Astrocyte (in vitro differentiated cells and primary cell): ENCODE data around the gene URI1. TPM values are rescaled to one million over a fixed set of nuclear protein-coding genes. Genes with fewer than 3 reads are reported as not detected.
"Not testable (repeated sequence)": the region's sequence is repeated elsewhere in the genome, so short reads cannot be mapped to it uniquely, and the experiment has no call there.

Experiments used
- DNase-seq: peaks from one replicate; pipeline ENCODE4 v3.0.0-alpha.2; 2010; ENCODE audit warnings: low read depth
- FAIRE-seq: peaks from 2 replicates; lab custom pipeline; 2011; peaks lifted over from hg19 to GRCh38; lab: Jason Lieb, UNC
- H2AFZ ChIP-seq: 2 replicates; pipeline ENCODE4 v1.6.0; 2012; ENCODE audit warnings: low read depth, low read length, inconsistent platforms
- H3K27ac ChIP-seq: 2 replicates; pipeline ENCODE4 v1.5.1; 2011; ENCODE audit warnings: low read depth, low read length, inconsistent platforms
- H3K27me3 ChIP-seq: 2 replicates; pipeline ENCODE4 v1.6.0; 2011; ENCODE audit warnings: low read length, inconsistent platforms; ENCODE audit not compliant: insufficient read depth
- H3K36me3 ChIP-seq: 2 replicates; pipeline ENCODE4 v1.5.1; 2011; ENCODE audit warnings: low read length, inconsistent platforms; ENCODE audit not compliant: insufficient read depth
- H3K4me1 ChIP-seq: 2 replicates; pipeline ENCODE4 v1.5.1; 2011; ENCODE audit warnings: low read length, inconsistent platforms; ENCODE audit not compliant: insufficient read depth
- H3K4me2 ChIP-seq: 2 replicates; pipeline ENCODE4 v1.6.0; 2012; ENCODE audit warnings: low read length, inconsistent platforms
- H3K4me3 ChIP-seq: 2 replicates; pipeline ENCODE4 v1.5.1; 2011; ENCODE audit warnings: low read depth, mild to moderate bottlenecking, low read length, inconsistent platforms; ENCODE audit not compliant: insufficient read depth
- H3K79me2 ChIP-seq: 2 replicates; pipeline ENCODE4 v1.6.0; 2012; ENCODE audit warnings: mild to moderate bottlenecking, low read length, inconsistent platforms; ENCODE audit not compliant: insufficient read depth
- H3K9ac ChIP-seq: 2 replicates; pipeline ENCODE4 v1.6.0; 2012; ENCODE audit warnings: mild to moderate bottlenecking, low read length, inconsistent platforms
- H3K9me3 ChIP-seq: 2 replicates; pipeline ENCODE4 v1.5.1; 2012; ENCODE audit warnings: low read depth, mild to moderate bottlenecking, low read length, inconsistent platforms; ENCODE audit not compliant: insufficient read depth
- H4K20me1 ChIP-seq: 2 replicates; pipeline ENCODE4 v1.6.0; 2012; ENCODE audit warnings: low read length, inconsistent platforms; ENCODE audit not compliant: insufficient read depth
- H3K27ac Mint-ChIP-seq: one replicate; pipeline ENCODE4 v1.8.0; 2021; ENCODE audit warnings: mild to moderate bottlenecking, mixed read lengths; ENCODE audit not compliant: unreplicated experiment
- H3K27me3 Mint-ChIP-seq: one replicate; pipeline ENCODE4 v1.8.0; 2021; ENCODE audit warnings: low read depth, mixed read lengths; ENCODE audit not compliant: unreplicated experiment
- H3K36me3 Mint-ChIP-seq: one replicate; pipeline ENCODE4 v1.8.0; 2021; ENCODE audit warnings: low read depth, mixed read lengths; ENCODE audit not compliant: unreplicated experiment
- H3K4me1 Mint-ChIP-seq: one replicate; pipeline ENCODE4 v1.8.0; 2021; ENCODE audit warnings: low read depth, mixed read lengths; ENCODE audit not compliant: unreplicated experiment
- H3K4me3 Mint-ChIP-seq: one replicate; pipeline ENCODE4 v1.8.0; 2021; ENCODE audit warnings: mild to moderate bottlenecking, moderate library complexity, mixed read lengths; ENCODE audit not compliant: unreplicated experiment
- H3K9me3 Mint-ChIP-seq: one replicate; pipeline ENCODE4 v1.8.0; 2021; ENCODE audit warnings: mild to moderate bottlenecking, mixed read lengths; ENCODE audit not compliant: unreplicated experiment
- EZH2 ChIP-seq: IDR thresholded peaks from 2 replicates; pipeline ENCODE4 v1.6.1; 2012; ENCODE audit warnings: mild to moderate bottlenecking, low read length, inconsistent platforms; ENCODE audit not compliant: insufficient read depth
- total RNA-seq: library from RNA; stranded (reverse); gene quantifications from 2 replicates; pipeline ENCODE4 v1.2.1, GENCODE V29; 2021
- TF ChIP-seq, protein P1 (sequence below): IDR thresholded peaks from 2 replicates; pipeline ENCODE4 v1.5.1; 2011; ENCODE audit warnings: low read depth, mild to moderate bottlenecking, inconsistent platforms, low read length, moderate library complexity; ENCODE audit not compliant: insufficient read depth

URI1 gene
- total RNA-seq, 1 donor from 2014 or later: 61.4 TPM

GRCh38 chr19:29963576-29963975 is 21.5 kb downstream of the URI1 start:
- no peak overlapping the region for H3K4me3 Mint-ChIP-seq

DNA sequence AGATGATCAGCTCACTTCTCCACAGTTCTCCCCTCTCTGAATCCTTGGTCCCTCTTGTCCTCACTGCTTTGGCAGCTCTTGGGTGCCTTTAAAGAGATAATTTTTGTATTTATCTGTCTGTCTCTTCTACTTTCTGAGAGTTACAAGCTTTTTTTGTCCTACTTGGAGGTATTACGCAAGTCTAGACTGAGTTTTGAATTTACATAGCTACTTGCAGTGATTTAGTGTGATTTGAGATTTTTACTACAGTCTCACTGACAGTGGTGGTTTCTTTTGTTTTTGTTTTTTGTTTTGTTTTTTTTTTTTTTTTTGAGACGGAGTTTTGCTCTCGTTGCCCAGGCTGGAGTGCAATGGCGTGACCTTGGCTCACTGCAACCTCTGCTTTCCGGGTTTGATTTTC is 22.1 kb downstream of the URI1 start:
- Mint-ChIP-seq H3K27ac (no peak overlapping the region), H3K27me3 (no peaks in the 10 kb centered on the region), H3K9me3 (no peaks in the 10 kb centered on the region), H3K4me1 (peaks cover 36% of the 10 kb centered on the region), H3K4me3 (no peak overlapping the region), H3K36me3 (no peaks in the 10 kb centered on the region)
- Histone ChIP-seq H3K36me3 (no peaks in the 10 kb centered on the region), H3K4me2 (no peak overlapping the region), H3K4me1 (peaks cover 22% of the 10 kb centered on the region), H4K20me1 (peaks cover 83% of the 10 kb centered on the region), H3K9me3 (no peaks in the 10 kb centered on the region), H3K9ac (no peak overlapping the region), H3K27ac (no peak overlapping the region), H2AFZ (no peak overlapping the region), H3K27me3 (no peaks in the 10 kb centered on the region), H3K79me2 (peaks cover 95% of the 10 kb centered on the region), H3K4me3 (no peak overlapping the region)
- FAIRE-seq (no peak), DNase-seq (no peak)
- TF ChIP-seq, protein P1, sequence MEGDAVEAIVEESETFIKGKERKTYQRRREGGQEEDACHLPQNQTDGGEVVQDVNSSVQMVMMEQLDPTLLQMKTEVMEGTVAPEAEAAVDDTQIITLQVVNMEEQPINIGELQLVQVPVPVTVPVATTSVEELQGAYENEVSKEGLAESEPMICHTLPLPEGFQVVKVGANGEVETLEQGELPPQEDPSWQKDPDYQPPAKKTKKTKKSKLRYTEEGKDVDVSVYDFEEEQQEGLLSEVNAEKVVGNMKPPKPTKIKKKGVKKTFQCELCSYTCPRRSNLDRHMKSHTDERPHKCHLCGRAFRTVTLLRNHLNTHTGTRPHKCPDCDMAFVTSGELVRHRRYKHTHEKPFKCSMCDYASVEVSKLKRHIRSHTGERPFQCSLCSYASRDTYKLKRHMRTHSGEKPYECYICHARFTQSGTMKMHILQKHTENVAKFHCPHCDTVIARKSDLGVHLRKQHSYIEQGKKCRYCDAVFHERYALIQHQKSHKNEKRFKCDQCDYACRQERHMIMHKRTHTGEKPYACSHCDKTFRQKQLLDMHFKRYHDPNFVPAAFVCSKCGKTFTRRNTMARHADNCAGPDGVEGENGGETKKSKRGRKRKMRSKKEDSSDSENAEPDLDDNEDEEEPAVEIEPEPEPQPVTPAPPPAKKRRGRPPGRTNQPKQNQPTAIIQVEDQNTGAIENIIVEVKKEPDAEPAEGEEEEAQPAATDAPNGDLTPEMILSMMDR: no peak
- no peak for TF ChIP-seq EZH2

More at GRCh38 chr19:29963576-29963975, 21.5 kb downstream of the URI1 start:
- H3K4me2 ChIP-seq: no peak overlapping the region
- H2AFZ ChIP-seq: no peak overlapping the region
- H3K27ac ChIP-seq: no peak overlapping the region
- H3K4me3 ChIP-seq: no peak overlapping the region
- FAIRE-seq (no peak), DNase-seq (no peak)
- H3K27me3 Mint-ChIP-seq: no peaks in the 10 kb centered on the region
- H3K4me1 Mint-ChIP-seq: peaks cover 36% of the 10 kb centered on the region
- peaks cover 82% of the 10 kb centered on the region for H4K20me1 ChIP-seq
- H3K9me3 Mint-ChIP-seq: no peaks in the 10 kb centered on the region
- H3K27ac Mint-ChIP-seq: no peak overlapping the region
- TF ChIP-seq EZH2: no peak
- TF ChIP-seq, protein P1: no peak
- no peaks in the 10 kb centered on the region for H3K9me3 ChIP-seq
- H3K4me1 ChIP-seq: peaks cover 22% of the 10 kb centered on the region
- no peaks in the 10 kb centered on the region for H3K36me3 ChIP-seq
- H3K27me3 ChIP-seq: no peaks in the 10 kb centered on the region
- H3K79me2 ChIP-seq: peaks cover 95% of the 10 kb centered on the region
- H3K36me3 Mint-ChIP-seq: no peaks in the 10 kb centered on the region
- H3K9ac ChIP-seq: no peak overlapping the region

DNA sequence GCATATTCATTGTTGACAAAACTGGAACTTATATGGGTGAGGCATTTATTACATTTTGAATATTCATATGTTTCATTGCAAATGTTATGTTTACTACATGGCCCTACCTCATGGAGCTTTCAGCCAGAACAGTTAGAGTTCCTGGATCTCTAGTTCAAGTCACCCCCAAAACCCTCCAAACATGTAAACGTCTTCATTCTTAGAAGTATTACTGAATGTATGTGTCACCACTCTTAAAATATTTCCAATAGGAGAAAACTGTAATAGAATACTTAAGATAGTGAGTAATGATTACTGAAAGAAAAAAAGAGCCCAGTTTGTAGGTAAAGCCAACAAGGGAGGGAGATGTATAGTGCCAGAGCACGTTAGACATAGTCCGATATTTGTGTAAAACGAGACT is 23.5 kb downstream of the URI1 start:
- peak overlapping the region; percentile 71 for H3K4me2 ChIP-seq
- peak; percentile 5 for FAIRE-seq

DNA sequence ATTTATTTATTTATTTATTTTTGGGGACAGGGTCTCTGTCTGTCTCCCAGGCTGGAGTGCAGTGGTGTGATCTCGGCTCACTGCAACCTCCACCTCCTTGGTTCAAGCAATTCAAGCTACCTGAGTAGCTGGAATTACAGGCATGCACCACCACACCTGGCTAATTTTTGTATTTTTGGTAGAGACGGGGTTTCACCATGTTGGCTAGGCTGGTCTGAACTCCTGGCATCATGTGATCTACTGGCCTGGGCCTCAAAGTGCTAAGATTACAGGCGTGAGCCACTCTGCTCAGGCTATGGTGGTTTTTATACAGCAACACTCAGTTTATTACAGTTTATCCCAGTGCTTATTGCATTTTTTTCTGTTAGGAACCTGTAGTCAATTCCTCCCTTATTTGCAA is 24.1 kb downstream of the URI1 start:
- peaks cover 36% of the 10 kb centered on the region for H3K4me1 Mint-ChIP-seq
- H3K9me3 Mint-ChIP-seq: not testable (repeated sequence)

More for the DNA sequence above, 23.5 kb downstream of the URI1 start:
- Histone ChIP-seq H4K20me1 (peaks cover 83% of the 10 kb centered on the region), H3K79me2 (peaks cover 95% of the 10 kb centered on the region), H3K4me3 (peak overlapping the region; percentile 14), H3K4me1 (peaks cover 22% of the 10 kb centered on the region), H3K9me3 (no peaks in the 10 kb centered on the region), H2AFZ (no peak overlapping the region), H3K27me3 (no peaks in the 10 kb centered on the region), H3K27ac (peak overlapping the region; percentile 44), H3K36me3 (no peaks in the 10 kb centered on the region), H3K9ac (peak overlapping the region; percentile 32)
- DNase-seq: peak; percentile 81
- Mint-ChIP-seq H3K36me3 (no peaks in the 10 kb centered on the region), H3K27ac (no peak overlapping the region), H3K4me3 (no peak overlapping the region), H3K9me3 (no peaks in the 10 kb centered on the region), H3K4me1 (peaks cover 36% of the 10 kb centered on the region), H3K27me3 (no peaks in the 10 kb centered on the region)
- TF ChIP-seq, protein P1: no peak
- no peak for TF ChIP-seq EZH2

More for the DNA sequence above, 24.1 kb downstream of the URI1 start:
- not testable (repeated sequence) for H3K9ac ChIP-seq, H3K27me3 Mint-ChIP-seq, H2AFZ ChIP-seq, H3K36me3 ChIP-seq, H3K9me3 ChIP-seq, H3K4me3 ChIP-seq, H3K27me3 ChIP-seq, FAIRE-seq, H3K36me3 Mint-ChIP-seq, DNase-seq
- H3K4me2 ChIP-seq: peak overlapping the region; percentile 71
- H3K4me1 ChIP-seq: peaks cover 22% of the 10 kb centered on the region
- Mint-ChIP-seq H3K4me3 (peak overlapping the region; percentile 20), H3K27ac (peak overlapping the region; percentile 37)
- H3K79me2 ChIP-seq: peaks cover 95% of the 10 kb centered on the region
- peaks cover 85% of the 10 kb centered on the region for H4K20me1 ChIP-seq
- peak overlapping the region; percentile 31 for H3K27ac ChIP-seq
